Skeletal muscle satellite cell (primary cell): ENCODE measurements around the gene UBE2D4.

Experiments used
- H3K27me3 ChIP-seq: 2 replicates; pipeline ENCODE4 v1.7.0; 2013; ENCODE audit warnings: low read length; ENCODE audit not compliant: control insufficient read depth, insufficient read depth
- H3K36me3 ChIP-seq: 2 replicates; pipeline ENCODE4 v1.7.0; 2013; ENCODE audit warnings: mild to moderate bottlenecking, control low read depth, low read length; ENCODE audit not compliant: insufficient read depth
- H3K4me1 ChIP-seq: 2 replicates; pipeline ENCODE4 v1.7.0; 2013; ENCODE audit warnings: low read length; ENCODE audit not compliant: control insufficient read depth, insufficient read depth
- H3K4me2 ChIP-seq: 2 replicates; pipeline ENCODE4 v1.7.0; 2013; ENCODE audit warnings: mild to moderate bottlenecking, low read length
- H3K4me3 ChIP-seq: 2 replicates; pipeline ENCODE4 v1.7.0; 2013; ENCODE audit warnings: low read length
- H3K9ac ChIP-seq: 2 replicates; pipeline ENCODE4 v1.7.0; 2013; ENCODE audit warnings: mild to moderate bottlenecking, low read depth, low read length, moderate library complexity
- H3K9me3 ChIP-seq: replicated peaks from 2 replicates; pipeline ENCODE4 v1.7.0; 2013; ENCODE audit warnings: mild to moderate bottlenecking, control low read depth, low read length

UBE2D4 gene

GRCh38 chr7:43921423-43921822 lies 4.8 kb upstream of the UBE2D4 start:
- Histone ChIP-seq H3K9me3 (no peaks in the 10 kb centered on the region), H3K36me3 (no peaks in the 10 kb centered on the region), H3K4me1 (peaks cover 5% of the 10 kb centered on the region), H3K27me3 (no peaks in the 10 kb centered on the region), H3K9ac (no peak overlapping the region), H3K4me3 (no peak overlapping the region), H3K4me2 (no peak overlapping the region)

- Histone ChIP-seq H3K4me2 (no peak overlapping the region), H3K27me3 (no peaks in the 10 kb centered on the region), H3K9me3 (no peaks in the 10 kb centered on the region), H3K4me3 (no peak overlapping the region), H3K4me1 (peaks cover 8% of the 10 kb centered on the region), H3K9ac (no peak overlapping the region), H3K36me3 (no peaks in the 10 kb centered on the region)
These were observed 3.5 kb upstream of the UBE2D4 start for GRCh38 chr7:43922726-43923125.

- Histone ChIP-seq H3K4me2 (peak overlapping the region; percentile 96), H3K27me3 (no peaks in the 10 kb centered on the region), H3K9ac (peak overlapping the region; percentile 83), H3K36me3 (no peaks in the 10 kb centered on the region), H3K4me1 (peaks cover 8% of the 10 kb centered on the region), H3K9me3 (no peaks in the 10 kb centered on the region), H3K4me3 (peak overlapping the region; percentile 84)
These were observed 525 bp downstream of the UBE2D4 start for GRCh38 chr7:43926798-43927123.

- no peaks in the 10 kb centered on the region for H3K36me3 ChIP-seq
- no peaks in the 10 kb centered on the region for H3K27me3 ChIP-seq
- no peak overlapping the region for H3K4me3 ChIP-seq
- no peak overlapping the region for H3K4me2 ChIP-seq
- peaks cover 8% of the 10 kb centered on the region for H3K4me1 ChIP-seq
- H3K9me3 ChIP-seq = no peaks in the 10 kb centered on the region
- H3K9ac ChIP-seq = no peak overlapping the region
These were observed 1.6 kb downstream of the UBE2D4 start for GRCh38 chr7:43927810-43928209.

GRCh38 chr7:43929529-43930457 lies 3.6 kb downstream of the UBE2D4 start:
- no peak overlapping the region for H3K9ac ChIP-seq
- H3K36me3 ChIP-seq = no peaks in the 10 kb centered on the region
- H3K4me3 ChIP-seq = no peak overlapping the region
- no peak overlapping the region for H3K4me2 ChIP-seq
- no peaks in the 10 kb centered on the region for H3K27me3 ChIP-seq
- no peaks in the 10 kb centered on the region for H3K9me3 ChIP-seq
- peaks cover 8% of the 10 kb centered on the region for H3K4me1 ChIP-seq

- Histone ChIP-seq H3K9ac (no peak overlapping the region), H3K27me3 (no peaks in the 10 kb centered on the region)
These were observed 5.1 kb downstream of the UBE2D4 start for GRCh38 chr7:43931346-43931745.

GRCh38 chr7:43933902-43934560 lies 7.8 kb downstream of the UBE2D4 start:
- no peak overlapping the region for H3K4me3 ChIP-seq
- no peak overlapping the region for H3K9ac ChIP-seq
- no peak overlapping the region for H3K4me2 ChIP-seq
- no peaks in the 10 kb centered on the region for H3K4me1 ChIP-seq
- no peaks in the 10 kb centered on the region for H3K27me3 ChIP-seq
- H3K36me3 ChIP-seq = no peaks in the 10 kb centered on the region
- H3K9me3 ChIP-seq = no peaks in the 10 kb centered on the region

More at GRCh38 chr7:43931346-43931745, 5.1 kb downstream of the UBE2D4 start:
- no peak overlapping the region for H3K4me2 ChIP-seq
- no peaks in the 10 kb centered on the region for H3K36me3 ChIP-seq
- H3K4me3 ChIP-seq = no peak overlapping the region
- H3K9me3 ChIP-seq = no peaks in the 10 kb centered on the region
- H3K4me1 ChIP-seq = peaks cover 4% of the 10 kb centered on the region

- Histone ChIP-seq H3K36me3 (no peaks in the 10 kb centered on the region), H3K27me3 (no peaks in the 10 kb centered on the region), H3K4me3 (no peak overlapping the region), H3K4me2 (no peak overlapping the region), H3K4me1 (no peaks in the 10 kb centered on the region), H3K9ac (no peak overlapping the region), H3K9me3 (no peaks in the 10 kb centered on the region)
These were observed 11.2 kb downstream of the UBE2D4 start for GRCh38 chr7:43937444-43937843.

- Histone ChIP-seq H3K9ac (no peak overlapping the region), H3K27me3 (no peaks in the 10 kb centered on the region)
These were observed 12.8 kb downstream of the UBE2D4 start for GRCh38 chr7:43938892-43939482.

GRCh38 chr7:43942250-43942649 lies 16.0 kb downstream of the UBE2D4 start:
- Histone ChIP-seq H3K9ac (no peak overlapping the region), H3K9me3 (no peaks in the 10 kb centered on the region), H3K36me3 (no peaks in the 10 kb centered on the region), H3K4me2 (no peak overlapping the region), H3K4me3 (no peak overlapping the region), H3K27me3 (no peaks in the 10 kb centered on the region), H3K4me1 (no peaks in the 10 kb centered on the region)

More at GRCh38 chr7:43938892-43939482, 12.8 kb downstream of the UBE2D4 start:
- H3K36me3 ChIP-seq = no peaks in the 10 kb centered on the region
- H3K4me3 ChIP-seq = no peak overlapping the region
- H3K4me2 ChIP-seq = no peak overlapping the region
- H3K9me3 ChIP-seq = no peaks in the 10 kb centered on the region
- H3K4me1 ChIP-seq = no peaks in the 10 kb centered on the region

- Histone ChIP-seq H3K27me3 (no peaks in the 10 kb centered on the region), H3K9ac (no peak overlapping the region), H3K4me2 (no peak overlapping the region), H3K36me3 (no peaks in the 10 kb centered on the region), H3K9me3 (no peaks in the 10 kb centered on the region), H3K4me3 (no peak overlapping the region), H3K4me1 (no peaks in the 10 kb centered on the region)
These were observed 16.8 kb downstream of the UBE2D4 start for GRCh38 chr7:43942997-43943396.
